GM18870 (cell line): Measurements from ENCODE around the gene CLK2.
"Not testable (repeated sequence)": the region's sequence is repeated elsewhere in the genome, so short reads cannot be mapped to it uniquely, and the experiment has no call there.

Source experiments
- ATAC-seq: cut with Tn5 transposase; IDR thresholded peaks from one replicate; pipeline ENCODE4 v1.9.1; 2021; ENCODE audit warnings: moderate library complexity; ENCODE audit not compliant: unreplicated experiment

CLK2 gene

DNA sequence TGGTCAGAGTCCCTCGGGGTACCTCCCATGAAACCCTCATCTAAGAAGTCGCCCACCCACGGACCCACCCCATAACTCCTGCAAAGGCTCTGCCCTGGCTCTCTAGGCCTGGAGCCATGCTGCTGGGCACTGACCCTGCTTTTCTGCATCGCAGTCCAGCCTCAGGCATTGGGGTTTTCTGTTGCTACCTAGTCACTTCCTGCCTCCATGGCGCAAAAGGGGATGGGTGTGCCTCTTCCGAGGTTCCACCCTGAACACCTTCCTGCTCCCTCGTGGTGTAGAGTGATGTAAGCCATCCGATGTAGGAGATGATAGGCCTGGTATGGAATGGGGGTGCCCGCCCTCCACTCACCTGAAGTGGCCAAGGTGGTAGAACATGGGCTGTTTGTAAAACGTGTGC, 58.6 kb downstream of the CLK2 start:
- ATAC-seq: not testable (repeated sequence)
